AG04449 (cell line): ENCODE results near the gene SMCR8.
"Not testable (repeated sequence)": the region's sequence is repeated elsewhere in the genome, so short reads cannot be mapped to it uniquely, and the experiment has no call there.

Source experiments
- CTCF ChIA-PET: fragments of 350-600 bp; formaldehyde crosslinking; extraction: SDS; loops from one replicate; lab custom pipeline; 2021; ENCODE audit warnings: antibody characterized with exemption; lab: Yijun Ruan, JAX
- POLR2A ChIA-PET: fragments of 400-600, 350-600 bp; formaldehyde crosslinking; extraction: SDS; loops from one replicate; lab custom pipeline; 2020; ENCODE audit warnings: antibody characterized with exemption, inconsistent platforms; lab: Yijun Ruan, JAX
- DNase-seq: peaks from one replicate; pipeline ENCODE4 v3.0.0-alpha.2; 2010; ENCODE audit warnings: low read depth, low spot score
- H3K4me3 ChIP-seq: 2 replicates; pipeline ENCODE4 v1.5.1; 2011; ENCODE audit warnings: low read depth, mild to moderate bottlenecking, control low read depth, low read length
- TF ChIP-seq, protein P1 (sequence below): IDR thresholded peaks from one replicate; pipeline ENCODE4 v1.5.1; 2011; ENCODE audit warnings: mild to moderate bottlenecking, moderate library complexity, low read length, control low read depth, inconsistent platforms; ENCODE audit not compliant: insufficient read depth; ENCODE audit errors: missing control alignments

SMCR8 gene

DNA sequence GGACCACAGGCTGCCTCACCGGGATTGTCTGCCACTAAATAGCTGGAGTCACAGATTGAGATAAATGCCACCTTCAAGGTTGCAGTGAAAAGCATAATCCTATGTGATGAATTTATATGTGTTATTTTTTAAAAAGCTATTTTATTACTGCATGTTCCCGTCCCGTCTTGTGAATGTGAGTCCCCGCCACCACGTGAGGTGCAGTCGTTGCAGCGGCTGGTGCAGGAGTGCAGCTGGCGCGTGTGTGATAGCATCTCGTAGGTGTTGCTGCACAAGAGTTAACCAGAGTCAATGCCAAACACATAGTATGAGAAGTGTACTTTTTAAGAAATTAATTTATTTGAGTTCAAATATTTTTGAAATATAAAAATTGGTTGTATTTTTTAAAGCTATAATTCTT is 12.5 kb downstream of the SMCR8 start:
- ChIA-PET POLR2A (no interaction called here), CTCF (no interaction called here)
- TF ChIP-seq, protein P1, sequence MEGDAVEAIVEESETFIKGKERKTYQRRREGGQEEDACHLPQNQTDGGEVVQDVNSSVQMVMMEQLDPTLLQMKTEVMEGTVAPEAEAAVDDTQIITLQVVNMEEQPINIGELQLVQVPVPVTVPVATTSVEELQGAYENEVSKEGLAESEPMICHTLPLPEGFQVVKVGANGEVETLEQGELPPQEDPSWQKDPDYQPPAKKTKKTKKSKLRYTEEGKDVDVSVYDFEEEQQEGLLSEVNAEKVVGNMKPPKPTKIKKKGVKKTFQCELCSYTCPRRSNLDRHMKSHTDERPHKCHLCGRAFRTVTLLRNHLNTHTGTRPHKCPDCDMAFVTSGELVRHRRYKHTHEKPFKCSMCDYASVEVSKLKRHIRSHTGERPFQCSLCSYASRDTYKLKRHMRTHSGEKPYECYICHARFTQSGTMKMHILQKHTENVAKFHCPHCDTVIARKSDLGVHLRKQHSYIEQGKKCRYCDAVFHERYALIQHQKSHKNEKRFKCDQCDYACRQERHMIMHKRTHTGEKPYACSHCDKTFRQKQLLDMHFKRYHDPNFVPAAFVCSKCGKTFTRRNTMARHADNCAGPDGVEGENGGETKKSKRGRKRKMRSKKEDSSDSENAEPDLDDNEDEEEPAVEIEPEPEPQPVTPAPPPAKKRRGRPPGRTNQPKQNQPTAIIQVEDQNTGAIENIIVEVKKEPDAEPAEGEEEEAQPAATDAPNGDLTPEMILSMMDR, result no peak
- no peak for DNase-seq
- no peak overlapping the region for H3K4me3 ChIP-seq

DNA sequence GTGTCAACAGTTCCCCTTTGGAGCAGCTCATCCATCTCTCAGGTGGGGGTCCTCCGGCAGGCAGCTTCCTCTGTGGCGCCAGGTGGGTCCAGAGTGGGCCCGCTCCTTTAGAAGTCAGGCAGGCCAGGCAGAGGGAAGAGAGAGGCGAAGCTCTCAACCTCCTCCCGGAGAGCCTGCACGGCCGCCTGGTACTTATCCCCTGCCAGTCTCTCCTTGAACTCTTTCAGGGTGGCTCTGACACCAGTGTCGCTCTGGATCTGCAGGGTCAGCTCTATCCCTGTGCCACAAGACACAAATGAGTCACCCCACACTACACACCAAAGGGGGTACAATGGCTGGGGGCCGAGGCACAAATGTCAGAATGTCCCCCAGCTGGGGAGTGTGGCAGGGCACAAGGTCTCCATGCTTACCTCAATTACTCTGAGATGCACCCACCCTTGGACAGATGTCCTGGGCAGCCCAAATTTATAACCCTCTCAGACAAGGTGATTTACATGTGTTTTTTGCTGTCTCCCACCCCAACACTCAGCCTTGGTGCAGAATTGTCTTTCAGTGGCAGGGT is 13.6 kb downstream of the SMCR8 start:
- no peak overlapping the region for H3K4me3 ChIP-seq
- ChIA-PET POLR2A (no interaction called here), CTCF (interaction anchor here (0.7 kb wide), 2 partner anchors 8 to 28 kb away, joined by 3 read pairs; no protein-coding TSS in a partner anchor)
- DNase-seq, result no peak
- TF ChIP-seq, protein P1, result no peak

DNA sequence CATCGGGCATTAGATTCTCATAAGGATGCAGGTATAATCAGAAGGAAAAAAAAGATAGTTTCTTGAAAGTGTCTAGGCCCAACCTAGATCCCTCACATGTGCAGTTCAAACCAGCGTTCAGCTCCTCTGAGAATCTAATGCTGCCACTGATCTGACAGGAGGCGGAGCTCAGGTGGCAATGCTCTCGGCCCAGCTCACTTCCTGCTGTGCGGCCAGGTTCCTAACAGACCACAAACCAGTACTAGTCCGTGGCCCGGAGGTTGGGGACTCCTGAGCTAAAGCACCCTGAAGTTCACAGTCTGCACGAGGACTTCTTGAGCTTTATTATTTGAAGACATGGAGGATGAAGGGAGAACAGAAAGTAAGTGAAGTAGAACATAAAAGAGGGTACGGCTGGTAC is 16.8 kb downstream of the SMCR8 start:
- no peak overlapping the region for H3K4me3 ChIP-seq
- CTCF ChIA-PET, result interaction anchor here (1.1 kb wide), 1 partner anchor 11 kb away, joined by 4 read pairs; no protein-coding TSS in a partner anchor
- POLR2A ChIA-PET, result no interaction called here
- no peak for DNase-seq
- TF ChIP-seq, protein P1, result no peak

DNA sequence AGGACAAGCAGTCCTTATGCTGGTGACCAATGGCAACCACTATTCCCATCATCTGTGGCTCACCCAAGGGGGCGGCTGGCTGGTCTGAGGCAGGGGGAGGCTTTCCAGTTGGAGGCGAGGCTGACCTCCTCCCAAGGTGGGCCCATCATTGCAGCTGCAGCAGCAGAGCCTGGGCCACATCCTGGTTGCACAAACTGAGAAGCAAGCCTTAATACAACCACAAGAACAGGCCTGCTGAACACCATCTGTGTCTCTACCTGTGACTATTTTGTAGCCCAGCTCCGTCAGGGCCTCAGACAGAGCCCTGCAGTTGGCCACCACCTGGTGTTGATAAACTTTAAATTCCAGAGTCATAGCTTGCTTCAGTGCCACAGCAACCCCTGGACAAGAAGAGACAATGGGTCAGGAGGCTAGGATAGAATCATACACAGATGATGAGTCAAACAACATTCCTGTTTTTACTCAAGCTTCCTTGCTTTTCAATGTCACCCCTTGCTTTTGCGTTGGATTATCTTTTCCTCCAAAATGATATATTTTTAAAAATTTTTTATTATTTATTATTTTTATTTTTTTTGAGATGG is 17.9 kb downstream of the SMCR8 start:
- H3K4me3 ChIP-seq, result no peak overlapping the region
- CTCF ChIA-PET, result no interaction called here
- DNase-seq, result no peak
- POLR2A ChIA-PET, result interaction anchor here (0.6 kb wide), 1 partner anchor 62 kb away, joined by 3 read pairs; no protein-coding TSS in a partner anchor
- TF ChIP-seq, protein P1, result no peak

DNA sequence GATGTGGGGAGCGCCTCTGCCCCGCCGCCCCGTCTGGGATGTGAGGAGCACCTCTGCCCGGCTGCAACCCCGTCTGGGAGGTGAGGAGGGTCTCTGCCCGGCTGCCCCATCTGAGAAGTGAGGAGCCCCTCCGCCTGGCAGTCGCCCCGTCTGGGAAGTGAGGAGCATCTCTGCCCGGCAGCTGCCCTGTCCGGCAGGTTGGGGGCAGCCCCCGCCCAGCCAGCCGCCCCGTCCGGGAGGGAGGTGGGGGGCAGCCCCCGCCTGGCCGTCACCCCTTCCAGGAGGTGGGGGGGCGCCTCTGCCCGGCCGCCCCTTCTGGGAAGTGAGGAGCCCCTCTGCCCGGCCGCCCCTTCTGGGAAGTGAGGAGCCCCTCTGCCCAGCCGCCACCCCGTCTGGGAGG is 23.1 kb downstream of the SMCR8 start:
- CTCF ChIA-PET, DNase-seq, H3K4me3 ChIP-seq, POLR2A ChIA-PET: not testable (repeated sequence)

DNA sequence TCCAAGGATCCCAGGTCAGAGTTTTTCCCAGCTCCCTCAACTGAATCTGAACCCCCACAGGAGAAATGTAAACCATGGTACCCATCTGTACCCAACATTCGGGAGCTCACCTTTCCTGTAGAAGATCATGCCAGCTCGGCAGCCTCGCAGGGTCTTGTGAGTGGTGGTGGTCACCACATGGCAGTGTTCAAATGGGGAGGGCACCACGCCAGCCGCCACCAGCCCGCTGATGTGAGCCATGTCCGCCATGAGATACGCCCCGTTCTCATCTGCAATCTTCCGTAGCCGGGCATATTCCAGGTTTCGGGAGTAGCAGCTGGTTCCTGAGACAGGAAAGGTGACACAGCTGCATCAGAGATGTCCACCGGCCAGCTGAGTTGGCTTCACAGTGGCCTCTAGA is 24.8 kb downstream of the SMCR8 start:
- TF ChIP-seq, protein P1, result no peak
- no peak for DNase-seq
- H3K4me3 ChIP-seq, result no peak overlapping the region
- ChIA-PET POLR2A (no interaction called here), CTCF (no interaction called here)
